Stomach (tissue), 9 donors: ENCODE results near the gene FAM81A. TPM values are rescaled to one million over a fixed set of nuclear protein-coding genes. Genes with fewer than 3 reads are reported as not detected.

ENCODE experiments used
- DNase-seq, 2 donors: peaks; one replicate each; pipeline versions ENCODE4 v3.0.0 to v3.0.0-alpha.2; 2013 to 2019
- H3K27ac ChIP-seq, 5 donors: fragments of 200-600 bp in 4 of 5; sonication (generic) in 4 of 5; one replicate each; pipeline ENCODE4 v1.5.1; 2013 to 2019; ENCODE audit warnings: mild to moderate bottlenecking in 1 of 5, moderate library complexity in 1 of 5
- H3K27me3 ChIP-seq, 3 donors: fragments of 200-600 bp; sonication (generic); one replicate each; pipeline ENCODE4 v1.5.1; 2017 to 2019; ENCODE audit warnings: mixed run types in 1 of 3
- H3K36me3 ChIP-seq, 4 donors: fragments of 200-600 bp; sonication (generic); 1 replicate in 3 of 4; 2 replicates in 1 of 4; pipeline ENCODE4 v1.5.1; 2016 to 2019
- H3K4me1 ChIP-seq, 4 donors: fragments of 200-600 bp; sonication (generic); one replicate each; pipeline ENCODE4 v1.5.1; 2016 to 2019
- H3K4me3 ChIP-seq, 4 donors: fragments of 200-600 bp; sonication (generic) in 3 of 4; one replicate each; pipeline ENCODE4 v1.5.1; 2016 to 2019; ENCODE audit warnings: mild to moderate bottlenecking in 1 of 4
- H3K9me3 ChIP-seq, 4 donors: fragments of 200-600 bp; sonication (generic); one replicate each; pipeline ENCODE4 v1.5.1; 2016 to 2019
- EP300 ChIP-seq: sonication (generic); formaldehyde crosslinking; IDR thresholded peaks from one replicate; pipeline ENCODE4 v1.6.1; 2017; ENCODE audit warnings: antibody characterized with exemption
- POLR2A ChIP-seq, 4 donors: fragments of 450-650 bp; IDR thresholded peaks; one replicate each; pipeline ENCODE4 v1.6.1; 2016; ENCODE audit warnings: antibody characterized with exemption in 4 of 4, control low read depth in 2 of 4, mild to moderate bottlenecking in 1 of 4, moderate library complexity in 1 of 4
- POLR2AphosphoS5 ChIP-seq, 3 donors: sonication (generic); formaldehyde crosslinking; IDR thresholded peaks; one replicate each; pipeline ENCODE4 v1.6.1; 2016; ENCODE audit warnings: antibody characterized with exemption in 3 of 3
- WGBS, 5 donors: extraction: QIAGEN DNeasy Blood & Tissue Kit in 3 of 5; methylation state at CpG; one replicate each; pipeline versions ENCODE4 v1.1.5 to v1.1.7; 2013 to 2018; 5-methylcytosine and 5-hydroxymethylcytosine counted together
- intact Hi-C: fragments of 100-400 bp; cut with DNase I; formaldehyde crosslinking; loops from one replicate; pipeline ENCODE4 v1.15.1; 2023; ENCODE audit warnings: low total_unique reads
- polyA plus RNA-seq, 3 donors: library from polyadenylated mRNA; stranded (reverse); fragments of 200-250 nt; gene quantifications; one replicate each; pipeline ENCODE4 v1.2.3, GENCODE V29; 2013
- total RNA-seq, 5 donors: library from RNA; depleted of rRNA; stranded (reverse); fragments of >200 nt; gene quantifications; one replicate each; pipeline versions ENCODE4 v1.1.0 to v1.2.3, GENCODE V29; 2014 to 2016
- TF ChIP-seq, protein P1 (sequence below), 7 experiments: fragments of 450-650 bp in 4 of 7; fragments of 200-600 bp in 3 of 7; sonication (generic) in 3 of 7; IDR thresholded peaks; one replicate each; pipeline ENCODE4 v1.5.1; 2016 to 2019; ENCODE audit warnings: antibody characterized with exemption in 7 of 7, control low read depth in 2 of 7, mild to moderate bottlenecking in 1 of 7
- donor health status: healthy with polysubstance abuse.
- donor health status: Bipolar disorder and iron deficiency.
- donor health status: healthy.

The FAM81A gene
- total and polyA plus RNA-seq, 8 donors: 0.14 to 5.4 (median 0.84) TPM; not detected in 2

DNA sequence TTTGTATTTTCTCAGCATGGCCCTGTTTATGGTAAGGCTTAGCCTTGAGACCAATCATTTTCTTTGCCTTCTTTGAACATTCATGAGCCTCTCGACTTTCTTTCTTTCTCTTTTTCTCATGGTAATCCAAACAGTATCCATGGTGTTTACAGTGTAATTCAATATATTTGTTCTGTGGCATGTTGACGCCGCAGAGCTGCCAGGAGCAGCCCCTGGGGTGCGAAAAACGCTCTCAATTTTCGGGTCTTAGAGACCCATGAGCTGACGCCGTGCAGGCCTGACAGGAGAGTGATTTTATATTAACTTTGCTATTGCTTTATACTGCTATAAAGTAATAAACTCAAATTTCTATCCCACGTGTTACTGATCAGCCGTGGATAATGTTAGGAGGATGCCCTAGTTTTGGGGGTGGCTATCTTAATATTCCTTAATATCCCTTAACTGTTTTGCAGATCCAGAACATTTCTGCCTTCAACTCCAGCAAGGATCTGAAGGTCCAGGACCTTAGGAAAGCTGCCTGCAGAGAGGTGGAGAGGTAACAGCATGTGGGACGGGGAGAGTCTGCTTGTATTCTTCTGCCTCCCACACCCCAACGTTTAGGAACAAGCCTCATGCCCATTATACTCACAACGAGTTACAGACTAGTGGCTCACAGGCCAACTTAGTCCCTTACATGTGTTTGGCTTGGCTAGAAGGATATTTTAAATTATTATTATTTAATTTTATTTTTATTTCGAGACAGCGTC is 36.0 kb upstream of the FAM81A start:
- no peaks in the 10 kb centered on the region for H3K9me3 ChIP-seq
- DNase-seq: no peak
- no peaks in the 10 kb centered on the region for H3K27me3 ChIP-seq
- no peak overlapping the region for H3K27ac ChIP-seq
- peaks cover 0 to 13% (median 5%) of the 10 kb centered on the region in 4 donors for H3K4me1 ChIP-seq
- TF ChIP-seq POLR2A (IDR thresholded peaks at IDR 0.05): no peak
- no peak for TF ChIP-seq POLR2AphosphoS5 (IDR thresholded peaks at IDR 0.05)
- TF ChIP-seq, protein P1, sequence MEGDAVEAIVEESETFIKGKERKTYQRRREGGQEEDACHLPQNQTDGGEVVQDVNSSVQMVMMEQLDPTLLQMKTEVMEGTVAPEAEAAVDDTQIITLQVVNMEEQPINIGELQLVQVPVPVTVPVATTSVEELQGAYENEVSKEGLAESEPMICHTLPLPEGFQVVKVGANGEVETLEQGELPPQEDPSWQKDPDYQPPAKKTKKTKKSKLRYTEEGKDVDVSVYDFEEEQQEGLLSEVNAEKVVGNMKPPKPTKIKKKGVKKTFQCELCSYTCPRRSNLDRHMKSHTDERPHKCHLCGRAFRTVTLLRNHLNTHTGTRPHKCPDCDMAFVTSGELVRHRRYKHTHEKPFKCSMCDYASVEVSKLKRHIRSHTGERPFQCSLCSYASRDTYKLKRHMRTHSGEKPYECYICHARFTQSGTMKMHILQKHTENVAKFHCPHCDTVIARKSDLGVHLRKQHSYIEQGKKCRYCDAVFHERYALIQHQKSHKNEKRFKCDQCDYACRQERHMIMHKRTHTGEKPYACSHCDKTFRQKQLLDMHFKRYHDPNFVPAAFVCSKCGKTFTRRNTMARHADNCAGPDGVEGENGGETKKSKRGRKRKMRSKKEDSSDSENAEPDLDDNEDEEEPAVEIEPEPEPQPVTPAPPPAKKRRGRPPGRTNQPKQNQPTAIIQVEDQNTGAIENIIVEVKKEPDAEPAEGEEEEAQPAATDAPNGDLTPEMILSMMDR (IDR thresholded peaks at IDR 0.05): no peak
- no peak for TF ChIP-seq EP300
- no peaks in the 10 kb centered on the region for H3K36me3 ChIP-seq
- intact Hi-C loops: no loop called here
- WGBS, 5 donors: 41 to 57% (median 50%) methylated on average over 15 of the region's 15 CpGs
- no peak overlapping the region for H3K4me3 ChIP-seq

DNA sequence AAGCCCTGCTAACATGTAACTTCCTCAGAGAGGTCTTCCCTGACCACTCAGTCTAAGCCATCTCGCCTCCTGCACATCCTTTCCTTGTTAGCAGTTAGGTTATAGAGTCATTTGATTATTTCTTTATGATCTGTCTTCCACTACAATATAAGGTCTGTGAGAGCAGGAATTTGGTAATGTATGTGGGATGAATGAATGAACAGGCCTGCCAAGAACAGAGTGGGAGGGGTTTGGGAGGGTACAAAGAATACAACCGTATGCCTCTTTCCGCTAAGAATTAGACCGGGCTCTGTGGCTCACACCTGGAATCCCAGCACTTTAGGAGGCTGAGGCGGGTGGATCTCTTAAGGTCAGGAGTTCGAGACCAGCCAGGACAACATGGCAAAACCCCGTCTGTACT is 32.9 kb upstream of the FAM81A start:
- Histone ChIP-seq H3K27me3 (no peaks in the 10 kb centered on the region), H3K4me1 (peaks cover 0 to 11% (median 4%) of the 10 kb centered on the region in 4 donors), H3K9me3 (no peaks in the 10 kb centered on the region), H3K36me3 (no peaks in the 10 kb centered on the region), H3K27ac (no peak overlapping the region), H3K4me3 (no peak overlapping the region)
- TF ChIP-seq EP300: no peak
- WGBS, 5 donors: 72 to 81% (median 79%) methylated on average over 7 of the region's 7 CpGs
- intact Hi-C loops: no loop called here
- no peak for DNase-seq

DNA sequence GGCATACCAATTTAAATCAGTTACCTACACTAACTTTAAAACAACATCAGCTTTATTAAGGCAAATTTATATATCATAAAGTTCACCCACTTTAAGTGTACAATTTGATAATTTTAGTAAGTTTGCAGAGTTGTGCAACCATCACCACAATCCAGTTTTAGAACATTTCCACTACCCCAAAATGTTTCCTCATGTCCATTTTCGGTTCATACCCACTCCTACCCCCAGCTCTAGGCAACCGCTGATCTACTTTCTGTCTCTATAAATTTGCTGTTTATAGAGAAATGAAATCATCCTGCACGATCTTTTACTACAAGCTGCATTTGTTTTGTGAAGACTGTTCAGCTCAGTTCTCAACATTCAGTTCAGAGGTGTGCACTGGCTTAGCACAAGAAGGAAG is 31.5 kb upstream of the FAM81A start:
- peaks cover 0 to 18% (median 10%) of the 10 kb centered on the region in 4 donors for H3K4me1 ChIP-seq
- no peak overlapping the region for H3K4me3 ChIP-seq
- H3K36me3 ChIP-seq: no peaks in the 10 kb centered on the region
- H3K27me3 ChIP-seq: no peaks in the 10 kb centered on the region
- TF ChIP-seq, protein P1 (IDR thresholded peaks at IDR 0.05): no peak
- TF ChIP-seq EP300 (no peak), POLR2A (IDR thresholded peaks at IDR 0.05) (no peak), POLR2AphosphoS5 (IDR thresholded peaks at IDR 0.05) (no peak)
- no peak for DNase-seq
- H3K27ac ChIP-seq: no peak overlapping the region
- 53 to 78% (median 63%) methylated on average over 3 of the region's 3 CpGs for WGBS, 5 donors
- no peaks in the 10 kb centered on the region for H3K9me3 ChIP-seq
- intact Hi-C loops: no loop called here

DNA sequence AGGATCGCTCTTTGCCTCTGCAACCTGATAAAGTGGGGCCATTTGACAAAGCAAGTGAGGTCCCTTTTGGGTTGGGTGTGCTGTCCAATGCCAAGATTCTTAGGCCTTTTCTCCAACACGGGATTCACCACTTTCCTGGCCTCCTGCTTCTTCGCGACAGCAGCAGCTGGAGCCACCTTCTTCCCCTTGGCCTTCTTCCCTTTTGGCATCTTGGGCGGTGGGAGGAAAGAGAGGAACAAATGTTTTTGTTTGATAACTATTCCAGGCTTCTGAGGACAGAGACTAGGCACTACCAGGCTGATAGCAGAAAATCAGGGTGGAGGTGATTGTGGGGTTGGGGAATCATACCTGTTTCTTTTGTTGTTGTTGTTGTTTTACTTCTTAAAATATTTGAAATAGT is 30.0 kb upstream of the FAM81A start:
- Histone ChIP-seq H3K27ac (no peak overlapping the region), H3K36me3 (no peaks in the 10 kb centered on the region), H3K4me1 (peaks cover 0 to 32% (median 15%) of the 10 kb centered on the region in 4 donors), H3K4me3 (no peak overlapping the region), H3K27me3 (no peaks in the 10 kb centered on the region), H3K9me3 (no peaks in the 10 kb centered on the region)
- 59 to 81% (median 72%) methylated on average over 5 of the region's 5 CpGs for WGBS, 5 donors
- no peak for DNase-seq
- intact Hi-C loops: no loop called here
- no peak for TF ChIP-seq POLR2AphosphoS5 (IDR thresholded peaks at IDR 0.05)
- TF ChIP-seq EP300: no peak
- TF ChIP-seq, protein P1 (IDR thresholded peaks at IDR 0.05): no peak
- no peak for TF ChIP-seq POLR2A (IDR thresholded peaks at IDR 0.05)

DNA sequence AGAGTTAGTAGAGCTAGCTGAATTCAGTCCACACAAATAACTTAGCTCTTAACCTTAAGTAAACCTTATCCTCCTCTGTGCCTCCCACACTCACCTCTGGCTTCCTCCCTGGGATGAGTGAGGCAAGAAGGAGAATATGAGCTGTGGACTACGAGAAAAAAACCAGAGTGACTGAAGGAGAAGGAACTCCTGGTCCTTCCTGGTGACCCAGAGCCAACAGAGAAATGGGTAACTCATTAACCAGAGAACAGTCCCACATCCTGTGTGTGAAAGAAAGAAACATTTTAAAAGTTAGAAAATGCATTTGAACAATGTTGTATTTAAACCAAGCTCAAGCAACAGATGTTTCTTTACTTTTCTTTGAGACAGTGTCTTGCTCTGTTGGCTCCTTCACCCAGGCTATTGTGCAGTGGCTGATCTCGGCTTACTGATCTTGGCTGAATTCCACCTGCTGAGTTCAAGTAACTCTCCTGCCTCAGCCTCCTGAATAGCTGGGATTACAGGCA is 27.5 kb upstream of the FAM81A start:
- peaks cover 0 to 34% (median 17%) of the 10 kb centered on the region in 4 donors for H3K4me1 ChIP-seq
- H3K9me3 ChIP-seq: no peaks in the 10 kb centered on the region
- H3K27ac ChIP-seq: peak overlapping the region in 4 of 5 donors; percentile 16 to 67 (median 43)
- WGBS, 5 donors: 8 to 19% (median 10%) methylated on average over 2 of the region's 2 CpGs
- intact Hi-C loops: no loop called here
- no peak overlapping the region for H3K4me3 ChIP-seq
- no peak for TF ChIP-seq POLR2A (IDR thresholded peaks at IDR 0.05)
- TF ChIP-seq EP300: no peak
- peak in 2 of 3 donors; percentile 16 to 39 for TF ChIP-seq POLR2AphosphoS5 (IDR thresholded peaks at IDR 0.05)
- TF ChIP-seq, protein P1 (IDR thresholded peaks at IDR 0.05): no peak
- no peaks in the 10 kb centered on the region for H3K27me3 ChIP-seq
- H3K36me3 ChIP-seq: no peaks in the 10 kb centered on the region
- peak; percentile 51 to 54 for DNase-seq
